NCI-H2081 treated with DMSO at 0.1 percent for 48 hours (cell line): ENCODE data around the gene PGA5.
"Not testable (repeated sequence)": the region's sequence is repeated elsewhere in the genome, so short reads cannot be mapped to it uniquely, and the experiment has no call there.

Experiments used
- DNase-seq: peaks from one replicate; lab custom pipeline; 2025; lab: John Stamatoyannopoulos, UW

Gene PGA5

DNA sequence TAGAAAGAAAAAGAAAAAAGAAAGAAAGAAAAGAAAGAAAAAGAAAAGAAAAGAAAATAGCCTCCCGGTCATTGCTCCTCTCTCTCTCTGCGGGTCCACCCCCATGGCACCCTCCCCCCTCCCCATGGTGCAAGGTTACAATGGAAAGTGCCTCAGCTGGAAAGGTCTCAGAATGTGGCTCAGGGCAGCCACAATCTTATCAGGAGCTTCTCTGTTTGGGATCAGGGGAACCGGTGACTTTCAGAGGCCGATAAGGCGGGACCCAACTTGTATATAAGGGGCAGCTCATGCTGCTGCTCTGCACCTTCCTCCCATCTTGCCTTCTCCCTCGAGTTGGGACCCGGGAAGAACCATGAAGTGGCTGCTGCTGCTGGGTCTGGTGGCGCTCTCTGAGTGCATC lies at the start of gene PGA5:
Gene PGA5, plus strand, starts transcription at position 301 of the 400 bp plus-strand sequence. Its CDS starts 52 bp downstream, at position 353.
- DNase-seq = not testable (repeated sequence)

DNA sequence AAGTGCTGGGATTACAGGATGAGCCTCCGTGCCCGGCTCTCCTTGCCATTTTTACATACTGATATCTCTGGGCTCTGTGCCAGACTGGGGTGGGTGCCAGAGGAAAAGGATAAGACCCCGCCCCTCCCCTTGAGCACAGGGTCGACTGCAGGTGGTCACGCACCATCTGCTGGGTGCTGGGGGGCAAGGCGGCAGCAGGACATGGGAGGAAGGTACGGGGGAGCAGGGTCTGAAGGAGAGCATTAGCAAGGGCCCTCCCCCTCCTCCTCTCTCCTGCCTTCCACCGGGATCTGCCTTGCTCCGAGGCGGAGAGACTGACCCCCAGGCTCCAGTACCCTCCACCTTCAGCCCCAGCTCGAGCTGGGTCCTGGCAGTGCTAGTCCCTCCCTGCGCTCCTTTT lies 47.4 kb upstream of the PGA5 start:
- no peak for DNase-seq

DNA sequence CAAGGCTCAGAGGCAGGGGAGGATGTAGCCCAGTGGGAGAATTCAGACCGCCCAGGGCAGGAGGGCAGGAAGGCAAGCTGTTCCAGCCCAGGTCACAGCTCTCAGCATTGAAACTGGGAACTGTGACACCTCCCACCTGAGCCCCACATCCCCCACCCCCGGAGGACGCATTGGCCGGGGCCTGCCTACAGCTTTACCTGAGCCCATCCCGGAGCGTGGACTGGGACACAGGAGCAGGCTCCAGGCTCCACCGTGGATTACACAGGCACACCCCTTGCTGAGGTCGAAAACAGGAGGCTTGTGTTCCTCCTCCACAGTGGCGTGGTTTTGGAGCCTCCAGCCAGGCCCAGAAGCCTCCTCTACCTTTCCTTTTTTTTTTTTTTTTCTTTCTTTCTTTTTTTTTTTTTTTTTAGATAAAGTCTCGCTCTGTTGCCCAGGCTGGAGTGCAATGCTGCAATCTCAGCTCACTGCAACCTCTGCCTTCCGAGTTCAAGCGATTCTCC lies 46.8 kb upstream of the PGA5 start:
- no peak for DNase-seq

DNA sequence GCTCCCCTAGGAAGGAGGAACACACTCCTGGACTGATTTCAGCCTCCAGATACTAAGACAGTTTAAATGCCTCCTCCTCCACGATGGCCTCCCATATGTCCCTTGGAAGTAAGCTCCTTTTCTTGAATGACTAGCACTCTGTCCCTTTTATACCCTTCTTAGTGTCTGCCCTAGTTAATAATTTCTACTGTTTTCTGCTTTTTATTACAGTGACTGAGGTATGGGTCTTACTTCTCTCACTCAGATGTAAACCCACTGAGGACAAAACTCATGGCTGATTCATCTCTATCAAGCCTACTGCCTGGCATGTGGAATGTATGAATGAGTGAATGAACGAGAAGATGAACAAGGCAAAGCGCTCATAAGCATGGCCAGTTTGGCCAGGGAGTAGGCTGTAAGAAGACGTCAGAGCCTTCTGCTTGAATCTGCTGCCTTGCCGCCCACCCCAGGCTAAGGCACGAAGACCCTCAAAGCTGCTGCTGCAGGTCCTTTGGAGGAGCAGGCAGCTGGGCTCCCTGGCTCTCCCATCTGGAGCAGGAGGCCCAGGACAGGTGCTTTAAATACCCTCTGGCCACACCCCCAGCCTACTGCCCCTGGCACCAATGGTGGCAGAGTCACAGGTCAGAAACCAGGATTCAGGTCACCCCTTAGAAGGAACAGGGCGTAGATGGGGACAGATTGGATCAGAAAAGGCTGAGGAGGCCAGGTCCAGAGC lies 45.8 kb upstream of the PGA5 start:
- no peak for DNase-seq

DNA sequence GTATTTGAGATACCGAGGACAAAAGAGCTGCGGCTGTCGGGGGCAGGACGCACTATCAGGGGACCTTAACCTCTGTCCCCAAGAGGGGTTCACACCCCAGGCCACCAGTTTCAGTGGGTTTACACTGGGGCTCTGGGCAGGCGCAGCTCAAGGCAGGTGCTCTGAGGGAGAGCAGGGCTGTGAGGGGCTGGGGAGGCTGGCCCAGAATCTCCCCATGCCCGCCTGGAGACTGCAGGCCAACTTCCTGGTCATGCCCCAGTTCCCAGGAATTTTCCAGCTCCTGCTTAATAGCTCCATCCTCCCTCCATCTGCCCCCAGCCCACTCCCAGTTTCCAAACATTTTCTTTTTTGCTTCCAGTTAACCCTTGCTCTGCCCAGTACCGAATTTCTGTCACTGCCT lies 45.3 kb upstream of the PGA5 start:
- no peak for DNase-seq

DNA sequence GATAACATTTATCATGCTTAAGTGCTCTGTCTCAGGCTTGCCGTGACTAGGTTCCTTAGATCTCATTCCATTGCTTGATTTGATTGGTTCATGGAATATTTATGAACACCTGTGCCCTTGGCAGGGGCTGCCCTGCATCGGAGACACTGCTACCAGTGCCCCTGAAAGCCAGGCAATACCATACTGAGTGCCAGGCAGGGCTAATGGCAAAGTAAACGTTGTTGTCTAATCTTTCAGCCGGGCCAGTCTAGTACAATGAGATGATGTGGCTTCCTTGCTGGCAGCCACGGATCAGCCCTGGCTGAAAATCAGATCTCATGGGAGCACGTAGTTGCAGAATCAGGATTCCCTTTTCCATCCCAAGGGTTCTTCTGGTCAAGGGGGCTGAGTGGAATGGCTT lies 42.6 kb upstream of the PGA5 start:
- DNase-seq = no peak

DNA sequence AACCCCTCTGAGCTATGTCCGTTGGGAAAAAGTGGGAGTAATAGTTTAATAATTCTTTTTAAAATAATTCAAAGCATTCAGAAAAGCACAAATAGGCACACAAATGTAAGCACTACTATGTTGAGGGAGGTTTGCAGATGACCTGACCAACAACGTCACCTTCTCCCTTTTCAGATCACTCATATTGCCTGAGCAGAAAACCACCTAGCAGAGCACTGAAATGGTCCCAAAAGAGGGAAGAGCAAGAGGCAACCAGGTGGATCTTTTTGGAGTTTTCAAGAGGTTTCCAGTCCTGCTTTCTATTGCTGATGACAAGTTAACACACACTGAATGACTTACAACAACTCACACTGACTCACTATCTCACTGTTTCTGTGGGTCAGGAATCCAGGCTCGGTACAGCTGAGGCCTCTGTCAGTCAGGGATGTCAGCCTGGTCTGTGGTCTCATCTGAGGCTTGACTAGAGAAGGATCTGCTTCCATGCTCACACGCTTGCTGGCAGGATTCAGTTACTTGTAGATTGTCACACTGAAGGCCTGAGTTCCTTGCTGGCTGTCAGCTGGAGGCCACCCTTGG lies 41.9 kb upstream of the PGA5 start:
- no peak for DNase-seq

DNA sequence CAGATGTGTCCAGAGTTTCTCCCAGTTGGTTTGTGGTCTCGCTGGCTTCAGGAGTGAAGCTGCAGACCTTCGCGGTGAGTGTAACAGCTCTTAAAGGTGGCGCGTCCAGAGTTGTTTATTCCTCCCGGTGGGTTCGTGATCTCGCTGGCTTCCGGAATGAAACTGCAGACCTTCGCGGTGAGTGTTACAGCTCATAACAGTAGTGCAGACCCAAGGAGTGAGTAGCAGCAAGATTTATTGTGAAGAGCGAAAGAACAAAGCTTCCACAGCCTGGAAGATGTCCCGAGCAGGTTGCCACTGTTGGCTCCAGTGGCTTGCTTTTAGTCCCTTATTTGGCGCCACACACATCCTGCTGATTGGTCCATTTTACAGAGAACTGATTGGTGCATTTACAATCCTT lies 39.5 kb upstream of the PGA5 start:
- DNase-seq = no peak

DNA sequence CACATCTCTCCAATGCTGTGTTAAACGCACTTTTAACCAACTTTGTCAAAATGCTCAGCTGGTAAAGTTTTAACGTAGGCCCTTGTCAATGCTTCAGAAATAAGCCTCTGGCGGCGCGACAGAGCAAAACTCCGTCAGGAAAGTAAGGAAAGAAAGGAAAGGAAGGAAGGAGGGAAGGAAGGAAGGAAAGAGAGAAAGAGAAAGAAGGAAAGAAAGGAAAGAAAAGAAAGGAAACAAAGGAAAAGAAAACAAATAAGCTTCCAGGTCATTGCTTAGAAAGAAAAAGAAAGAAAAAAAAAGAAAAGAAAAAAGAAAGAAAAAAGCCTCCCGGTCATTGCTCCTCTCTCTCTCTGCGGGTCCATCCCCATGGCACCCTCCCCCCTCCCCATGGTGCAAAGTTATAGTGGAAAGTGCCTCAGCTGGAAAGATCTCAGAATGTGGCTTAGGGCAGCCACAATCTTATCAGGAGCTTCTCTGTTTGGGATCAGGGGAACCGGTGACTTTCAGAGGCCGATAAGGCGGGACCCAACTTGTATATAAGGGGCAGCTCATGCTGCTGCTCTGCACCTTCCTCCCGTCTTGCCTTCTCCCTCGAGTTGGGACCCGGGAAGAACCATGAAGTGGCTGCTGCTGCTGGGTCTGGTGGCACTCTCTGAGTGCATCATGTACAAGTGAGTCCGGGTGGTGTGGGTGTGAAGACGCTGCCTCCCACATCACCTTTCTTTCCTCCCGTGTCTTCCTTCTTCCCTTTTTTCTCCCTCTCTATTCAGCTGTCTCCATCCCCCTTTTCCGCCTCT lies 37.8 kb upstream of the PGA5 start, which contains the start of gene PGA3:
Gene PGA3, plus strand, starts transcription at position 566 of the 797 bp plus-strand sequence. Its CDS starts 50 bp downstream, at position 616.
- not testable (repeated sequence) for DNase-seq

DNA sequence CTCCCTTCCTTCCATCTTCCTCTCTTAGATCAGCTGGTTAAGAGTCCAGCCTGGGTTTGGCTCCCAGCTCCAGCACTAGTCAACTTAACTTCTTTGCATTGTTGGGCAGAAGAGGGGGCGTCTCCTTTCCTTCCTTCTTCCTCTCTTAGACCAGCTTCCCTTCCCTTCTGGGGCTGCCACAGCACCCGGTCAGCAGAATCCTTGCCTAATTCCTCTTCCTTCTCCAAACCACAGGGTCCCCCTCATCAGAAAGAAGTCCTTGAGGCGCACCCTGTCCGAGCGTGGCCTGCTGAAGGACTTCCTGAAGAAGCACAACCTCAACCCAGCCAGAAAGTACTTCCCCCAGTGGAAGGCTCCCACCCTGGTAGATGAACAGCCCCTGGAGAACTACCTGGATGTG lies 37.1 kb upstream of the PGA5 start:
- DNase-seq = not testable (repeated sequence)

DNA sequence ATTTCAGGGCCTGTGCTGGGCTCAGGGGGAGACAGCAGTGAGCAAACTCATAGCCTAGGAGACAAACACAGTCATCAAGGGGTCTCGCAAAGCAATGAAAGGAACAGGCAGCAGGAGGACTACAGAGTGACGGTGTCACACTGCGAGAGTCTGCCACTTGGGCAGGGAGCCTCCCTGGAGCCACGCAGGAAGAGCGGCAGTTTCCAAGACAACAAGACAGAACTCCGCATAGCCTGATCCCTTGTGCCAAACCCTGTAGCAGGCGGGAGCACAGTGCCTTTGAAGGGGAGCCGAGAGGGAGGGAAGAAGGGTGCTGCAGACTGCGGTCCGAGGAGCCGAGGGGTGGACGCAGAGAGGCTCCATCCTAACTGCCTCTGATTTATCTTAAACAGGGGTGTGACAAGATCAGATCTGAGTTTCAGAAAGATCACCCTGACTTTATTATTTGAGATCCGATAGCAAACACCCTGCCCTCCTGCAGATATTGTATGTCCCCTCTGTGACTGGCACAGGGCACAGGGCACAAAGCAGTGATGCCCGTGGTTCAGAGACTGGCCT lies 36.4 kb upstream of the PGA5 start:
- not testable (repeated sequence) for DNase-seq

DNA sequence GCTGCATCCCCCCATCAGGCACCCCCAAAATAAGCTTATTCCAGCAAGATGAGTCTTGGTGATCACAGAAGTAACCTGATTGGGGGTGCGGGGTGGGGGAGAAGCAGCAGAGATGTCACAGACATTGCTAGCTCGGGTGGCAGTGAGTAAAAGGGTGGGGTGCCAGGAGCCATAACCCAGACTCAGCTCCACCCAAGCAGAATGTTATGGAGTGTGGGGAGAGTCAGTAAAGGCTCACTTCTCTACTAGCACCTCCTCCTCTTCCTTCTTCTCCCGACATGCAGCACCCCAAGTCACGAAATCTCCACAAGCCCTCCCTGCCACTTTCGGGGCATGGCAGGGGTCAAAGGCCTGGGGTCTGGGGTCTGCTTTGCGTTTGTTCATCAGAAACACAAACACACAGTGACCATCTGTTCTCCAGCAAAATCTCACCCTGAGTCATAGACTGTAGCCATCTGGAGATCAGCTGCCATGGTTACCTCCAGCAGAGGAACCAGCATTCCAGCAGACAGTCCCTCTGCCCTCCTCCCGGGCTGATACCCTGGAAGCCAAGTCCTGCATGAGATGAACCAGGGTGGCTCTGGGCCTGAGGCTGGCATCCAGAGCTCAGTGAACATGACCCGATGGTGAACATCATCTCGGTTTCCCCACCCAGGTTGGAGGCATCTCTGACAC lies 33.2 kb upstream of the PGA5 start:
- DNase-seq = not testable (repeated sequence)

DNA sequence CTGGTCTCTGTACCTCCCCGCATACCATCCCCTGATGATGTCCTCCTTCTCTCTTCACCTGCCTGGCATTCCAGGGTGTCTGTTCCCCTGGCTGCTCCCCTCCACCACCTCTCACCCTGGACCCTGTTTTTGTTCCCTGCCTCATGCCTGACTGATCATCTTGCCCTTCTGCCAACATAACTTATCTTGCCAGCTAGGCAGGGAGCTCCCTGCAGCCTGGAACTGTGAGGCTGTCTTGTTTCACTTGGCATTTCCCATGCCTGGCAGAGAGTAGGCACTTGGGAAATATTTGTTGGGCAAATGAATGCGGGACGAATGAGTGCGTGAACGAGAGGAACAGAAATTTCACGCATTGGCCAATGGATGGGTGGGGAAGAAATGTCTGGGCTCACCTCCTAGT lies 30.3 kb upstream of the PGA5 start:
- not testable (repeated sequence) for DNase-seq

DNA sequence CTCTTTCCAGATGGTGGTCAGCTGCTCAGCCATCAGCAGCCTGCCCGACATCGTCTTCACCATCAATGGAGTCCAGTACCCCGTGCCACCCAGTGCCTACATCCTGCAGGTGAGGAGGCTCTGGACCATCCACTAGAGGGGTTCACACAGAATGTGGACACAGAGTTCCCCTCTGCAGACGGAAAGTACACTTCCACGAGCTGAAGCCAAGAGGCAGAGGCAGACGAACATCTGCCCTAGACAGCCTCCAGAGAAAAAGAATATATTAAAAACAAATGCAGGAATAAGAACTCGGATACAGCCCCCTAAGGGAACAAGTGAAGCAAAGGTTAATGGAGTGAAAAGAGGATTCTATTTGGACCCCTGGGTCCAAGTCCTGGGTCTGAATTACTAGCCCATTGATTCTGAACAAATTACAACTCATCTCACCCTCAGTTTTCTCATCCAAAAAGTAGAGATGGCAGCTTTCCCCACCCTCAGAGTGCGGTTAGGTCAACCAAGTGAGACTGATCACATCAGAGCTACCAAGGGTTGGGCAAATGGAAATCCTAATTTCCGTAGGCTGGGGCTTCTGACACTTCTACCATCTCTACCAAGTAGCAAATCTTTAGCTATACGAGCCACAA lies 29.5 kb upstream of the PGA5 start:
- not testable (repeated sequence) for DNase-seq

DNA sequence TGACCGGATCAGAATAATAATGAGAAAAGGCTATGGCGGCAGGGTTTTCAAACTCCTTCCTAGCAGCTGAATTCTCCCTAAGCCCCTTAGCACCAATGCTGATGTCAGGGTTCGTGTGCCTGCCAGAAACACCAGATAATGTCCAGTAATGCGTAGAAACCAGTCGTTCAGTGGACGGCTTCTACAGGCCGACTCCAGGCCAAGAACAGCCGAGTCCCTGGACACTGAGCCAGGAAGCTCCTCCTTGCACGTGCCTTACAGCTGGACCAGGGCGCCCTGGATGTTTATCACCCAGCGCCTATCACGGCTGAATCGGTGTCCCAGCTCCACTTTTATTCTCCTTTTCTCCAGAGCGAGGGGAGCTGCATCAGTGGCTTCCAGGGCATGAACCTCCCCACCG lies 28.8 kb upstream of the PGA5 start:
- not testable (repeated sequence) for DNase-seq

DNA sequence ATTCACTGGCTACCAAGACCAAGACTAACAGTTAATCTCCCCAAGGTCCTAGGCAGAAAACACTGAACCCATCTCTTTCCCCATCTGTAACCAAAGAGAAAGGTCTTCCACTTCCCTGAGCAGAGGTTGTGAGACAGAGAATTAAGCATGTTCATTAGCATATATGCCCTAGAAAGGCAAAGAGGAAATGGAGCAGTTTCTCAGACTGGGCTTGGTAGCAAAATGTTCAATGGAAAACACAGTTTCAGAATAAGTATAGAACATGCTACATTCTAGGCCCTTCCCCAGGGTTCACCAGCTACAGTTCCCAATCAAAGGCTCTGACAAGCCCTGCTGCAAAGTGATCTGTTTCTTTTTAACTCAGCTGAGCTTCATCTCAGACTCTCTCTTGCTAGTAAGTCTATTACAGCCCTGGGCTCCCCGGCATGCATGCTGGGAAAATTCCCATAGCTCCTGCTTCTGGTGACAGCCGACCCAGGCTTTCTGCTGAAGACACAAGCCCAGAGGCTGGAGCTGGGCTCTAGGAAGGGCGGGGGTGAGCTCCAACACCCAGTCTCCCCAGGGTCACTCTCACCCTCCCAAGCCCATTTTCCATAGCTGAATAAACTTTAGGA lies 27.2 kb upstream of the PGA5 start:
- DNase-seq = not testable (repeated sequence)

DNA sequence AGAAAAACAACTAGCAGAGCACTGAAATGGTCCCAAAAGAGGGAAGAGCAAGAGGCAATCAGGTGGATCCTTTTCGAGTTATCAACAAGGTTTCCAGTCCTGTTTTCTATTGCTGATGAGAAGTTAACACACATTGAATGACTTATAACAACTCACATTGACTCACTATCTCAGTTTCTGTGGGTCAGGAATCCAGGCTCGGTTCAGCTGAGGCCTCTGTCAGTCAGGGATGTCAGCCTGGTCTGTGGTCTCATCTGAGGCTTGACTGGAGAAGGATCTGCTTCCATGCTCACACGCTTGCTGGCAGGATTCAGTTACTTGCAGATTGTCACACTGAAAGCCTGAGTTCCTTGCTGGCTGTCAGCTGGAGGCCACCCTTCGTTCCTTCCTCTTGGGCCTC lies 22.7 kb upstream of the PGA5 start:
- DNase-seq = not testable (repeated sequence)

DNA sequence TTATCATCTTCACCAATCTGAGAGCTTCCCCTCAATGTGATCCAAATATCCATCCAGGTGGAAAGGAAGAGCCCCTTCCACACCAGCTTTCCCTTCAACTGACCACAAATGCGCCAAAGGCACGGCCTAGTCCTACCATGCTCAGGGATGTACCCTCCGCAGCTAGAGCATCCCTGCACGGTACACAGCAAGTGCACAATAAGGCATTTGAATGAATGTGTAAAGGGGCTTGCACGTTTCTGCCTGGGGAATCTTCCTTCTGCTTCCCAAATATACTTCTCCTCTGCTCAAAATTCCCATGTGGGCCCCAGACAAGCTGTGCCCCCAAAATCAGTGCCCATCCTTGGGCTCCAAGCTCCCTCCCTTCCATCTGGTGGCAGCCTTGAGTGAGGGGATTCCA lies 22.0 kb upstream of the PGA5 start:
- DNase-seq = not testable (repeated sequence)

DNA sequence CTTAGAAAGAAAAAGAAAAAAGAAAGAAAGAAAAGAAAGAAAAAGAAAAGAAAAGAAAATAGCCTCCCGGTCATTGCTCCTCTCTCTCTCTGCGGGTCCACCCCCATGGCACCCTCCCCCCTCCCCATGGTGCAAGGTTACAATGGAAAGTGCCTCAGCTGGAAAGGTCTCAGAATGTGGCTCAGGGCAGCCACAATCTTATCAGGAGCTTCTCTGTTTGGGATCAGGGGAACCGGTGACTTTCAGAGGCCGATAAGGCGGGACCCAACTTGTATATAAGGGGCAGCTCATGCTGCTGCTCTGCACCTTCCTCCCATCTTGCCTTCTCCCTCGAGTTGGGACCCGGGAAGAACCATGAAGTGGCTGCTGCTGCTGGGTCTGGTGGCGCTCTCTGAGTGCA lies 18.9 kb upstream of the PGA5 start, which contains the start of gene PGA4:
Gene PGA4, plus strand, starts transcription at position 301 of the 400 bp plus-strand sequence. Its CDS starts 54 bp downstream, at position 355.
- not testable (repeated sequence) for DNase-seq

DNA sequence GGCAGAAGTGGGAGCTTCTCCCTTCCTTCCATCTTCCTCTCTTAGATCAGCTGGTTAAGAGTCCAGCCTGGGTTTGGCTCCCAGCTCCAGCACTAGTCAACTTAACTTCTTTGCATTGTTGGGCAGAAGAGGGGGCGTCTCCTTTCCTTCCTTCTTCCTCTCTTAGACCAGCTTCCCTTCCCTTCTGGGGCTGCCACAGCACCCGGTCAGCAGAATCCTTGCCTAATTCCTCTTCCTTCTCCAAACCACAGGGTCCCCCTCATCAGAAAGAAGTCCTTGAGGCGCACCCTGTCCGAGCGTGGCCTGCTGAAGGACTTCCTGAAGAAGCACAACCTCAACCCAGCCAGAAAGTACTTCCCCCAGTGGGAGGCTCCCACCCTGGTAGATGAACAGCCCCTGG lies 18.3 kb upstream of the PGA5 start:
- DNase-seq = not testable (repeated sequence)
